Activated T-helper 17 cell treated with anti-CD3 and anti-CD28 coated beads, Interleukin-2, amount 50 U/mL, for 72 hours (primary cell): ENCODE measurements around the gene COG8. TPM values are rescaled to one million over a fixed set of nuclear protein-coding genes. Genes with fewer than 3 reads are reported as not detected.
A peak's percentile ranks its signal among the peaks of the same experiment; 100 is the strongest.

Source experiments
- ATAC-seq: fragments of 150-1000 bp; cut with Tn5 transposase; replicated peaks from 2 replicates; pipeline ENCODE4 v1.10.0; 2021; ENCODE audit warnings: mild to moderate bottlenecking, moderate library complexity
- H3K27ac Mint-ChIP-seq: one replicate; pipeline ENCODE4 v1.8.0; 2022; ENCODE audit warnings: mixed read lengths
- H3K27me3 Mint-ChIP-seq: one replicate; pipeline ENCODE4 v1.8.0; 2022; ENCODE audit warnings: mixed read lengths
- H3K36me3 Mint-ChIP-seq: one replicate; pipeline ENCODE4 v1.8.0; 2022; ENCODE audit warnings: low read depth, mild to moderate bottlenecking, mixed read lengths
- H3K4me1 Mint-ChIP-seq: one replicate; pipeline ENCODE4 v1.8.0; 2022; ENCODE audit warnings: mixed read lengths
- H3K4me3 Mint-ChIP-seq: one replicate; pipeline ENCODE4 v1.8.0; 2022; ENCODE audit warnings: mild to moderate bottlenecking, mixed read lengths
- H3K9me3 Mint-ChIP-seq: one replicate; pipeline ENCODE4 v1.8.0; 2022; ENCODE audit warnings: mixed read lengths
- total RNA-seq, 2 donors: library from RNA; stranded (reverse); gene quantifications; one replicate each; pipeline ENCODE4 v1.2.3, GENCODE V29; 2022

COG8 gene
- total RNA-seq, 2 donors from 2014 or later: 29.7 to 34.2 TPM

DNA sequence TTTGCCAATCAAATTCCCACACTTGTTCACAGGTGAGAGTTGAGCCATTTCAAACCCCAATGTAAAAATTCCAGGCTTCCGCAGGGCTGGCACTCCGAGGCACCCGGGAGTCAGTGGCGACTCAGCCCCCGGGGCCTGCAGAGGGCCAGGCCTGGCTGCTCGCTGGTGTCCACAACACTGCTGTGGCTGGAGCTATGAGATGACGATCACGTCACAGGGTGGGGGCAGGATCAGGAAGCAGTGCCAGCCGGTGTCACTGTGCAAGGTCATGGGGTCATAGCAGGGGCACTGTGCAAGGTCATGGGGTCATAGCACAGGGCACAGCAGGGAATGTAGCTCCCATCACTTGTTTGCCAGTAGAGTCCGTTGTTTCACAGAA lies 20.5 kb downstream of the COG8 start:
- H3K36me3 Mint-ChIP-seq: peaks cover 88% of the 10 kb centered on the region
- H3K9me3 Mint-ChIP-seq: no peaks in the 10 kb centered on the region
- no peaks in the 10 kb centered on the region for H3K27me3 Mint-ChIP-seq
- peaks cover 4% of the 10 kb centered on the region for H3K4me1 Mint-ChIP-seq
- H3K27ac Mint-ChIP-seq: peak overlapping the region; percentile 28
- no peak overlapping the region for H3K4me3 Mint-ChIP-seq
- no peak for ATAC-seq

DNA sequence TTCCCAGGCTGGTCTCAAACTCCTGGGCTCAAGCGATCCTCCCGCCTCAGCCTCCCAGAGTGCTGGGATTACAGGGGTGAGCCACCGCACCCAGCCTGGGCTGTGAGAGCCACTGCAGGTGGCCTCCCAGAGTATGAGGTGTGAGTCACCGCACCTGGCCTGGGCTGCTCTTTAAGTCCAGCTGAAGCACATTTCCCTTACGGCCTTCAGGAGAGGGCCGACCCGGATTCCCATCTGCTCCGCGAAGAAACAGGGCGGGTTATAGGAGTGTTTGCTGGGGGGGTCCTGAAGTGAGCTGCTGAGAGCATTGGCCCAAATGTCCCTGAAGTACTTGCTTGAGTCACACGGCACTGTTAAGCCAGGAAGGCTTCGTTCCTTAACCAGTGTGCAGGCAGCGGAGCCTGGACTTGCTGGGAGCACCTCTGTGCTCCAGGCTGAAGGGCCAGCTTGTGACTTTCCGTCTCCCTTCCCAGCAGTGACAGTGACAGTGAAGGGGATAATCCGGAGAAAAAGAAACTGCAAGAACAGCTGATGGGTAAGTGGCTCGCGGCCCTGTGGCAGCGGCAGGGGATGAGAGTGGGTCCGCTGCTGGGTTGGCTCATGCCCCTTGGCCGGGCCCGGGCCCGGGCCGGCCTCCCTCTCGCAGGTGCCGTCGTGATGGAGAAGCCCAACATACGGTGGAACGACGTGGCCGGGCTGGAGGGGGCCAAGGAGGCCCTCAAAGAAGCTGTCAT lies 21.0 kb downstream of the COG8 start:
- Mint-ChIP-seq H3K27me3 (no peaks in the 10 kb centered on the region), H3K36me3 (peaks cover 88% of the 10 kb centered on the region), H3K27ac (no peak overlapping the region), H3K4me3 (no peak overlapping the region), H3K4me1 (peaks cover 6% of the 10 kb centered on the region), H3K9me3 (no peaks in the 10 kb centered on the region)
- no peak for ATAC-seq

DNA sequence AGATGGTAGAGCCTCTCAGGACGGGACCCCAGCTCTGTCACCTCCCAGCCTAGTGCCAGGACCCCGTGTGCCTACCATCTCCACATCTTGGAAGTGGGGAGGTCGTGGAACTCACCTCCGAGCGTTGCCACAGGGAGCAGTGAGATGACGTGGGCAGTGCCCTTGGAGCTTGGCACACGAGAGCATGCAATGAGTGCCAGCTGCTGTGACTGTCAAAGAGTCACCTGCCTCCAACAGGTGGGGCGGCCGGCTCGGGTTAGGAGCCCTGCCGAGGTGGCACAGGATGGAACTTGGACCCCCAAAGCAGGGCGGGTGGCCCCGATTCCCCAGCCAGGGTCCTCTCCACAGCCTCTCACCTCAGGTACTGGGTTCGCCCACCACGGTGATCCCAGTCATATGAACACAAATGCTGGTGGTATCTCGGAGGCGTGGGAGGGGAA lies 22.7 kb downstream of the COG8 start:
- no peak overlapping the region for H3K4me3 Mint-ChIP-seq
- H3K9me3 Mint-ChIP-seq: no peaks in the 10 kb centered on the region
- H3K36me3 Mint-ChIP-seq: peaks cover 81% of the 10 kb centered on the region
- H3K27ac Mint-ChIP-seq: no peak overlapping the region
- H3K4me1 Mint-ChIP-seq: peaks cover 12% of the 10 kb centered on the region
- no peak for ATAC-seq
- H3K27me3 Mint-ChIP-seq: no peaks in the 10 kb centered on the region

DNA sequence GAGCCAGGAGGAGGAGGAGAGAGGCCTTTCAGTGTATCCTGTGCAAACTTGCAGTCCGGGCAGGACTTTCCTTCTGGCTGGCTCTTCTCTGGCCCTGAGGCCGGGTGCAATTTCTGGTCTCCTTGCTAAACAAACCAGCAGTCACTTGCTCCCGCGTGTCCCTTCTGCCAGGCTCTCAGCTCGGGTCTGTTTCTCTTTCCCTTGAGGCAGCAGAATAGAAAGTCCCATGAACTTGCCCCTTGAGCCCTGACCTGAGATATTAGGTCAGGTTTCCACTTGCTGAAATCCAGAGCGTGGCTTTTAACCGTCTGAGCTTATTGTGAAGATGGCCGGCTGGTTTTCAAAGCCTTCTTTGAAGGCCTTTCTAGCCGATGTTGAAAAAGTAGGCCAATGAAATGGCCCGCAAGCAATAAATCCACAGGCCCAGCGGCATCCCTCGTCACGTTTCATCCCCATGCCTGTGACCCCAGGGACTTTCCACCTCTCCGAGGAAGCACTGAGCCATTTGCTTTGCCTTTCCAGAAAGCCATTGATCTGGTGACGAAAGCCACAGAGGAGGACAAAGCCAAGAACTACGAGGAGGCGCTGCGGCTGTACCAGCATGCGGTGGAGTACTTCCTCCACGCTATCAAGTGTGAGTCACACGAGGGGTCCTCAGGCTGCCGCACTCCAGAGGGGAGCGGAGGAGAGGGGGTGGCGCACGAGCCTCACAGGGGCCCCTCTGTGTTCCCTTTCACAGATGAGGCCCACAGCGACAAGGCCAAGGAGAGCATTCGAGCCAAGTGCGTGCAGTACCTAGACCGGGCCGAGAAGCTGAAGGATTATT lies 23.7 kb downstream of the COG8 start:
- Mint-ChIP-seq H3K9me3 (no peaks in the 10 kb centered on the region), H3K27me3 (no peaks in the 10 kb centered on the region), H3K4me3 (no peak overlapping the region), H3K4me1 (peaks cover 11% of the 10 kb centered on the region), H3K36me3 (peaks cover 72% of the 10 kb centered on the region), H3K27ac (no peak overlapping the region)
- no peak for ATAC-seq

DNA sequence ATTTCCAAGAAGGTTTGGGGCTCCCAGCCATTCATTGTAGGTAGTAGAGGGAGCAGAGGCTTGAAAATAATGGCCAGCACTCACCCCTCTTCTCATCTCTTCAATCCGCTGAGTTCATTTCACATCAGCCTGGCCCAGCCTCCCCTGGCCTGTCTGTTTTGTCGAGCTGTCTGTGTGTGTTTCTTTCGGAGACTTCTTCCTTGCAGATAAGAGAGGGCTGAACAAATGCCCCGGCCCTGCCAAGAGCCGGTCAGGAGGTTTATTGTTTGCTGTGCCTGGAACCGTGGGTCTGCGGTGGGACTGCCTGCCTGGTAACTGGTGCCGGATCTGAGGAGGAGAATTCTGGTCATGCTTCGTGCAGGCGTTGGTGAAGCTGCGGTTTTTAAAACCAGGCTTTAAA lies 24.8 kb downstream of the COG8 start:
- peaks cover 11% of the 10 kb centered on the region for H3K4me1 Mint-ChIP-seq
- H3K9me3 Mint-ChIP-seq: no peaks in the 10 kb centered on the region
- peaks cover 65% of the 10 kb centered on the region for H3K36me3 Mint-ChIP-seq
- peak overlapping the region; percentile 71 for H3K27ac Mint-ChIP-seq
- H3K4me3 Mint-ChIP-seq: no peak overlapping the region
- ATAC-seq: no peak
- H3K27me3 Mint-ChIP-seq: no peaks in the 10 kb centered on the region

DNA sequence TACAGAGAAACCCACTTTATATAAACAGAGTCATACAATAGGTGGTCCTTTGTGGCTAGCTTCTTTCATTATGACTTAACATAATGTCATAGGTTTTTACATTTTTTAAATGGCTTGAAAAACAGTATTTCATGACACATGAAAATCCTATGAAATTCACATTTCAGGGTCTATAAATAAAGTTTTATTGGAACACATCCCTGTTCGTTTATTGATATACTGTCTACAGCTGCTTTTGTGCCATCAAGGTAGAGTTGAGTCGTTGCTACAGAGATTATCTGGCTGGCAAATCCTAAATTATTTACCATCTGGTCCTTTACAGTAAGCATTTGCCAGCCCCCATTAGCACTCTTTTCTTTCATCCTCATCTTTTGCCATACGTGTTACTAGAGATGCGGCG lies 25.9 kb downstream of the COG8 start:
- no peaks in the 10 kb centered on the region for H3K27me3 Mint-ChIP-seq
- peak overlapping the region; percentile 99 for H3K4me3 Mint-ChIP-seq
- ATAC-seq: no peak
- H3K9me3 Mint-ChIP-seq: no peaks in the 10 kb centered on the region
- peaks cover 55% of the 10 kb centered on the region for H3K36me3 Mint-ChIP-seq
- peak overlapping the region; percentile 71 for H3K27ac Mint-ChIP-seq
- peaks cover 11% of the 10 kb centered on the region for H3K4me1 Mint-ChIP-seq

DNA sequence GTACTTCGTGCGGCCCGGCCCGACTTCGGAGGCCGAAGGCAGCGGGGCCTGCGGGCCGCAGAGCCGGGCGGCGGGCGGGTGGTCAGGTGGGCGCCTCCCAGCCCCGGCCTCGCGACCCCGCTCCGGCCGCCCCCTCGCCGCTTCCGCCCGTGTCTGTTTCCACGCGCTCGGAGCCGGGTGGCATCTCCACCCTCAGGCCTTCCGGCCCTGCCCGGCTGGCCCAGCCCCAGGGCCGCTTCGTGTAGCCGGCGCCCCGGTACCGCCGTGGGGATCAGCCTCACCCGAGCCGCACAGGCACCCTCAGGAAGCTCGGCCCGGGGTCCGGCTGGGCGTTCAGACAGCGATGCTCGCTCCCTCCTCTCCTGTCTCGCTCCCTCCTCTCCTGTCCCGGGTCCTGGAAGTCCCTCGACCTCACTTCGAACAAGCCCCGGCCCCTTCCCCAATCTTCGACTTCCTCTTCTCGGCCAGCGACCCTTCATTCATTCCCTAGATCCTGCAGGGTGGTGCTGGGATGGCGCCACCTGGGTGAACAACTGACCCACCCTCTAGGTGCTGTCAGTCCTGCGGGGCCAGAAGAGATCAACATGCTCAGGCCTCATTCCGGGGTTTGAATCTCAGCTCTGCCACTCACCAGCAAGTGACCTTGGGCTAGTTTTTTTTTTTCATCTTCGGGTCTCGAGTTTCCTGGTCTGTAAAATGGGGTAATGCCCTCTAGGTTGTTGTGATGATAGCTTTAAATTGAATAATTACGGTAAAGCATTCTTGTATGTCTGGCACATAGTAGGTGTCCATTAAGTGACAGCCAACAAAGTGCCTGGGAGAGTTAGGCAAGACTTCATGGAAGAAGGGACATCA lies 27.6 kb downstream of the COG8 start:
- H3K27ac Mint-ChIP-seq: peak overlapping the region; percentile 98
- ATAC-seq: peak; percentile 68
- peak overlapping the region; percentile 99 for H3K4me3 Mint-ChIP-seq
- no peaks in the 10 kb centered on the region for H3K9me3 Mint-ChIP-seq
- H3K4me1 Mint-ChIP-seq: peaks cover 11% of the 10 kb centered on the region
- peaks cover 41% of the 10 kb centered on the region for H3K36me3 Mint-ChIP-seq
- H3K27me3 Mint-ChIP-seq: no peaks in the 10 kb centered on the region

DNA sequence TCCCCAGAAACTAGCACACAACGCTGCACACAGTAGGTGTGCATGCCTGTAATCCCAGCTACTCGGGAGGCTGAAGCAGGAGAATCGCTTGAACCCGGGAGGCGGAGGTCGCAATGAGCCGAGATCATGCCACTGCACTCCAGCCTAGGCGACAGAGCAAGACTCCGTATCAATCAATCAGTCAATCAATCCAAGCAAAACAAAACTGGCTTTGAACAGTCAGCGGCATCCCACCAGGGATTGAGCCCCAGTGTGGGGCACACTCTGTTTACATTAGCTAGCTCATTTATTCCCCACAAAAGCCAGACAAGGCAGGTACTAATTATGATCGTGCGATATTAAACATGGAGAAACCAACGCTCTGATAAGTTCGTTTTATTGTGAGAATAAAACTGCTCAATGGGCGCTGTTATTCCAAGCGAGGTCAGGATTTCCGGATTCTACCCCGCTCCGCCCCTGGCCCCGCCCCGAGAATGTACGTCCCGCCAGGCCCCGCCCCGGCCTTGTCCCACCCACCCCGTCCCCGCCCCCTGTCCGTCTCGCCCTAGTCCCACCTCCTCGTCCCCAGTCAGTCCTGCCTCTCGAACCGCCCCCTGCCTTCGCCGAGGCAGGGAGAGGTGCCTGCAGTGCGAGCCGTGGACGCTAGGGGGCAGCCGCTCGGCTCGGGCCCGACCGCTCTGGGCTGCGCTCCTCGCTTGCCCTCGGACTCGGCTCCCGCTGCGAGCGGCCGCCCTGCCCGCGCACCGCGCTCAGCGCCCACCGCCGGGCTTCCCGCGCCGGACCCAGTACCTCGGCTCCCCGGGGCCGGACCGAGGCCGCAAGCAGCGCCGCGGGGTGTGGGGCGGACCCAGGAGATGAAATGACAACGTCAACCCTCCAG lies 28.5 kb downstream of the COG8 start, which contains the start of gene VPS4A:
Gene VPS4A (plus strand): TSS at position 698 of the 880 bp plus-strand sequence. CDS start 162 bp downstream, at position 860.
- ATAC-seq: peak; percentile 96
- Mint-ChIP-seq H3K4me1 (peaks cover 11% of the 10 kb centered on the region), H3K4me3 (peak within 1 kb of the TSS; percentile 99)

DNA sequence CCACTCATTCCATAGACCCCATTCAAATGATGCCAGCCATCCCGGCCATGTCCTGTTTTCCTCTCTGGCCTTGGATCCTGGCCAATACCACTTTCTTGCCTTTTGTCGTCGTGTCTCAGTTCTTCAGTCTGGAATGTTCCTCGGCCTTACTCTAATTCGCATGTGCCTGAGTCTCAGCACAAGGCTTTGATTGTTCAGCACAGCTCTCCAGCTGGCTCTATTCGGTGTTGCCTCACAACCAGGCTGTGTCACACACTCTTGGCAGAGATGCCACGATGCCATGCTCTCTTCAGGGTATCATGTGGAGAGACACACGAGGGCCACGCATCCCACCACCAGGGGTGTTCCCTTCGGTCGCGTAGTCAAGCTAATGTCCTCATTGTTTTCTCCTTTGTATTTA lies 30.0 kb downstream of the COG8 start:
- H3K4me1 Mint-ChIP-seq: peaks cover 11% of the 10 kb centered on the region
- H3K4me3 Mint-ChIP-seq: no peak overlapping the region
- H3K36me3 Mint-ChIP-seq: peaks cover 20% of the 10 kb centered on the region
- H3K9me3 Mint-ChIP-seq: no peaks in the 10 kb centered on the region
- H3K27me3 Mint-ChIP-seq: no peaks in the 10 kb centered on the region
- H3K27ac Mint-ChIP-seq: no peak overlapping the region
- no peak for ATAC-seq

More for the DNA sequence above, 28.5 kb downstream of the COG8 start, which contains the start of gene VPS4A:
- H3K36me3 Mint-ChIP-seq: peaks cover 32% of the 10 kb centered on the region
- peak within 1 kb of the TSS; percentile 98 for H3K27ac Mint-ChIP-seq
- no peaks in the 10 kb centered on the region for H3K9me3 Mint-ChIP-seq
- H3K27me3 Mint-ChIP-seq: no peaks in the 10 kb centered on the region

DNA sequence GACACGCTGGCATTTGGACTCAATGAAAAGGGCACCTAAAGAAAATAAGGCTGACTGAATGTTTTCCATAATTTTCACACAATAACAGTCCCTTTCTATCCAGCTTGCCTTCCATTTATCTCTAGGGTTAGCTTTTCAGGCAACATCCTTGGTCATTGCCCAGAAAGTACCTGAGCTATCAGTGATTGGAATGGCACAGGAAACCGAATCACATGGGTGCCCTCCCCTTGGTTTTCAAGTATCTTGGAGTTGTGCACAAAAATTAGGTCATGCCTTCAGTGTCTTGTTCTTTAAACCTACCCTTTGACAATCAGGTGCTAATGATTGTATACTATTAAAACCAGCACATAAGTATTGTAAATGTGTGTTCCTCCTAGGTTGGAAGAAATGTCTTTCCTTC lies 31.5 kb downstream of the COG8 start:
- H3K9me3 Mint-ChIP-seq: no peaks in the 10 kb centered on the region
- H3K4me3 Mint-ChIP-seq: no peak overlapping the region
- no peaks in the 10 kb centered on the region for H3K27me3 Mint-ChIP-seq
- no peak for ATAC-seq
- H3K27ac Mint-ChIP-seq: no peak overlapping the region
- H3K4me1 Mint-ChIP-seq: peaks cover 6% of the 10 kb centered on the region
- H3K36me3 Mint-ChIP-seq: peaks cover 6% of the 10 kb centered on the region

DNA sequence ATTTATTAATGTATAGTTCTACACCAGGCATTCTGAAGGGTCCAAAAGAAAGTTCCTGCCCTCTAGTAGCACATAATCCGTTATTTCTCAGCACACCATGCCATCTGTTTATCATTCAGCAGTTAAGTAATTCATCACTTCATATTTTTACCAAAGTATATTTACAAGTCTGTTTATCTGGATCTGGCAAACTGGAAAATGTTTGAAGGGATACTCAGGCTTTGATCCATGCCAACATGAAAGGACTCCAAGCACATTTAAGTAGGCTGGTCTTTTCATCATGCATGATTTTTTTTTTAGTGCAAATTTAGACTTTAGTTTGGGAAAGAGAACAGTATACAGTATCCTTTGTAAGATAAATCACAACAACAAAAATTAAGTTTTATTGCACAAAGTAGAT lies 32.3 kb downstream of the COG8 start:
- Mint-ChIP-seq H3K4me3 (no peak overlapping the region), H3K9me3 (no peaks in the 10 kb centered on the region), H3K27ac (no peak overlapping the region), H3K4me1 (peaks cover 3% of the 10 kb centered on the region), H3K27me3 (no peaks in the 10 kb centered on the region), H3K36me3 (peaks cover 5% of the 10 kb centered on the region)
- ATAC-seq: no peak

DNA sequence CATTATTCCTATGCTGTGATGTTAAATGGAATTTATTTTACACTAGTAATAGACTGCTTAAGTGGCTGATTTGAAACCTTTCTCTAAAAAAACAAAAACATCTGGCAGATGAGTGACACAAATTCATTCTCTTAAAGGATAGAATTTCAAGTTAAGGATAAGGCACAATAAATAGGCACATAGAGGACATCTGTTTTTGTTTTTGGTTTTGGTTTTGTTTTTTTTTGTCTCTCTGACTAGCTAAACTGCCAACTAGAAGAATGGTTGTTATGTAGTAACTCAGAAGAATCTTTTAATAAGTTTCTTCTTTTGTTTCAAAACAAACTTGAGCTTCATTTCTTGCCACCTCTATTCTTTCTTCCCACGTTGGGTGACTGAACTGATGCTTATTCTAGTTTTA lies 33.3 kb downstream of the COG8 start:
- Mint-ChIP-seq H3K27me3 (no peaks in the 10 kb centered on the region), H3K36me3 (peaks cover 7% of the 10 kb centered on the region), H3K4me1 (no peaks in the 10 kb centered on the region), H3K4me3 (no peak overlapping the region), H3K27ac (peak overlapping the region; percentile 49), H3K9me3 (no peaks in the 10 kb centered on the region)
- no peak for ATAC-seq

DNA sequence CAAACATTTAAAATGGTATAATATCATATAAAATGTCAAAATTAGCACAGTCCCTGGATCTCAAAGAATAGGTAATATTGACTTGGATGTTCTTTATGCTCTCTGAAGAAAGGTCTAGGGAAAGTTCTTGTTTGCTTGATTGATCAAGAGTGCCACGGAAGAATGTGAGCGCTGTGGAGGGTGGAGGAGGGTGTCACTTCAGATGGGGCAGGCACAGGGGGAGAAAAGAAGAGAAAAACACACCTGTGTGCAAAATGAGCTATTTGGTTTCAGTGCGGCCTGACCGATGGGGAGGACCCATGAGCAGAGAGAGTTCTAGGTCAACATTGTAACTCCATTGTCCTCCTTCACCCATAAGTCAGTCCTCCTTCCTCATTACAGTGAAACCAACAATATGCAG lies 37.1 kb downstream of the COG8 start:
- Mint-ChIP-seq H3K4me3 (no peak overlapping the region), H3K4me1 (no peaks in the 10 kb centered on the region), H3K27me3 (no peaks in the 10 kb centered on the region), H3K27ac (no peak overlapping the region), H3K9me3 (no peaks in the 10 kb centered on the region), H3K36me3 (peaks cover 19% of the 10 kb centered on the region)
- ATAC-seq: no peak
